ENCODE data around the gene MMD2. TPM values are rescaled to one million over a fixed set of nuclear protein-coding genes. Genes with fewer than 3 reads are reported as not detected.

Gene MMD2
- polyA plus RNA-seq, 3 donors: not detected

DNA sequence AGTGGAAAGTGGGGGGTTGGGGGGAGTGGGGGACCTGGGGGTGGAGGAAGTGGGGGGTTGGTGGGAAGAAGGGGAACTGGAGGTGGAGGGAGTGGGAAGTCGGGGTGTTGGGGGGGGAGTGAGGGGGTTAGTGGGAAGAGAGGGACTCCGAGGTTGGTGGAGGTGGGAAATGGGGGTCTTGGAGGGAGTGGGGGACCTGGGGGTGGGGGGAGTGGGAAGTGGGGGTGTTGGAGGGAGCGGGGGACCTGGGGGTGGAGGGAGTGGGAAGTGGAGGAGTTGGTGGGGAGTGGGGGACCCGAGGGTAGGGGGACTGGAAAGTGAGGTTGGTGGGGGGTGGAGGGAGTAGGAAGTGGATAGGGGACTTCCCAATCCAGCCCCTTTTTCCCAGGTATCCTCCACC lies 906 bp upstream of the MMD2 start:
- DNase-seq (ENCODE audit: low read depth in 3 of 3, low spot score in 2 of 3): no peak

DNA sequence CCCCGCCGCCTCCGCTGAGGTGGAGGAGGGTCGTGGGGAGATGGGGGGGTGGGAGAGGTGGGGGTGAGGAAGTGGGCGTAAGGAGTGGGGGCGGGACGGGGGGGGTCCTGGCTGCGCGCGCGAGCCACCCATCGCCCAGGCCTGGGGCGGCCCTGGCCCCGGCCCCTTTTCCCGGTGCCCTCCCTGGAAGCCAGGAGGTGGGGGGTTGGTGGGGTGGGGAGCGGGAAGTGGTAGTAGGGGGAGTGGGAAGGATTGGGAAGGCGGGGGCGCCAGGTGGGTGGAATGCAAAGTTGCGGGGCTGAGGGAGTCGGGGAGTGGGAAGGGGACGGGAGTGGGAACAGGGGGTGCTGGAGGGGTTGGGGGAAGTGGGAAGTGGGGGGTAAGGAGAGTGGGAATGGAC lies 319 bp upstream of the MMD2 start:
- DNase-seq (ENCODE audit: low read depth in 3 of 3, low spot score in 2 of 3): no peak

DNA sequence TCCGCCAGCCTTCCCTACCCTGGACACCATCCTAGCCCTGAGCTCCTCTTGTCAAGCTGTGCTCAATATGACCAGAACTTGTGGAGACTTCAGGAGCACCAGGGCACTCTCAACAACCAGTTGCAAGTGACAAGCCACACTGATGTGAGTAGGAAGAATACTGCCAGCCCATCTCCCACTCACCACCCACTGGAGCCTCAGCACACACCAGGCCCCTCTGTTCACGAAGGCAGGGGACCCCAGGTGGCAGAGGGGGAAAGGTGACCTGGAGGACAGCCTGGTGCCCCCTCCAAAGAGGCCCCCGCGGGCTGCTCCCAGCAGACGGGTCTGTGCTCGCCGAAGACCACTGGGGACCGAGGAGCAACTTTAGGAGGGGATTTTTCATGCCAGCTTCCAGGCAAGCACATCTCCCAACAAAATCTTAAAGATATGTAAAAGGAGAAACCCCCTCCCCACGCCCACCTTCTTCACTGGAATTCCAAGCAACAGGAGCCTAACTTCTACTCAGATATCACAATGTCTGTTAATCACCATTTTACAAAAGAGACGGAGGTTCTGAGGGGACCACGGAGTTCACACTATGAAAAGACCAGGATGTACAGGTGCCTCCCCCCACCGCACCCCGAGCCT lies 1.0 kb downstream of the MMD2 start:
- no peak for DNase-seq (ENCODE audit: low read depth in 3 of 3, low spot score in 2 of 3)

DNA sequence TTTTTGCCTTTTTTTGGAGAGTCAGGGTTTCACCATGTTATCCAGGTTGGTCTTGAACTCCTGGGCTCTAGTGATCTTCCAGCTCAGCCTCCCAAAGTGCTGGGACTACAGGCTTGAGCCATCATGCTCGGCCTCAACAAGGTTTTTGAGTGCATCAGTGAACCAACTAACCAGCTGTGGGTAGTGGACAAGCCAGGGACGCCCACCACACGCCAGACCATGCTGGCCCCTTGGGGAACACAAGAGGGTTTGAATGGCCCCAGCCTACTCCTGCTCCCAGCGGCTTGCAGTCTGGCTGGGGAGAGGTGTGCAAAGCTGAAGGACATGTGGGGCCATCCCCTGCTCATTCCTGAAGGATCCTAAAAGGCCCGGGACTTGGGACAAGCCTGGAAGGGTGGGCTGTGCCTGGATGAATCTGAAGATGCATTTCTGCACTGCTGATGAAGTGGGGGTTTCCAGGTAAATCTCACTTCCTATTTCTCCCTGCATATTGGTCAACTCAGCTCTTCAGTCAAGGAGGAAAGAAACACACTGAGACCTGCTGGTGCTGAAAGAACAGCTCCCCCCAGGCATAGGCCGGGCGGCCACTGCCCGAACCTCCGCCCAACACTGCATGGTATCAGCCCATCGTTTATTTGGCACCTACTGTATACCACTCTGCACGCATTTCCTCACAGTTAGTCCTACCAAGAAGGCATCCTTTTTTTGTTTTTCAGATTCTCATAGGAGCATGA lies 6.9 kb downstream of the MMD2 start:
- no peak for DNase-seq (ENCODE audit: low read depth in 3 of 3, low spot score in 2 of 3)

- no peak for DNase-seq (ENCODE audit: low read depth in 3 of 3, low spot score in 2 of 3)
These were observed 7.7 kb downstream of the MMD2 start for GRCh38 chr7:4951304-4951703.

DNA sequence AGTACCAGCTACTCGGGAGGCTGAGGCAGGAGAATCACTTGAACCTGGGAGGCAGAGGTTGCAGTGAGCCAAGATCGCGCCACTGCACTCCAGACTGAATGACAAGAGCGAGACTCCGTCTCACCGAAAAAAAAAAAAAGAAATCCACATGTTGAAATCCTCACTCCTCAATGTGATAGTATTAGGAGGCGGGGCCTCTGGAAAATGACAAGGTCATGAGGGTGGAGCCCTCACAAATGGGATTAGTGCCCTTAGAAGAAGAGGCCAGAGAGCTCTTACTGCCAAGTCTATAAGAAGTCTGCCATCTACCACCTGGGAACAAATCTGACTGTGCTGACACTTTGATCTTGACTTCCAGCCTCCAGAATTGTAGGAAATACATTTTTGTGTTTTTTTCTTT lies 10.6 kb downstream of the MMD2 start:
- no peak for DNase-seq (ENCODE audit: low read depth in 3 of 3, low spot score in 2 of 3)

- DNase-seq (ENCODE audit: low read depth in 3 of 3, low spot score in 2 of 3): no peak
These were observed 13.0 kb downstream of the MMD2 start for GRCh38 chr7:4945949-4946348.

DNA sequence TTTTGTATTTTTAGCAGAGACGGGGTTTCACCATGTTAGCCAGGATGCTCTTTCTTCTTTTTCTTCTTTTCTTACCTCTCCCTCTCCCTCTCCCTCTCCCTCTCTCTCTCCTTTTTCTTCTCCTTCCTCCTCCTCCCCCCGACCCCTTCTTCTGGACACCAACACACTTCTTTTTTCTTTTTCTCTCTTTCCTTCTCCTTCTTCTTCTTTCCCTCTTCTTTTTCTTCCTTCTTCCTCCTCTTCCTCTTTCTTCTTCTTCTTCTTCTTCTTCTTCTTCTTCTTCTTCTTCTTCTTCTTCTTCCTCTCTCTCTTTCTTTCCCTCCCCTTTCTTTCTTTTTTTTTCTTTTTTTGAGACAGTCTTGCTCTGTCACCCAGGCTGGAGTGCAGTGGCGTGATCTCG lies 14.0 kb downstream of the MMD2 start:
- DNase-seq (ENCODE audit: low read depth in 3 of 3, low spot score in 2 of 3): no peak

GRCh38 chr7:4943297-4943696 lies 15.7 kb downstream of the MMD2 start:
- no peak for DNase-seq (ENCODE audit: low read depth in 3 of 3, low spot score in 2 of 3)

DNA sequence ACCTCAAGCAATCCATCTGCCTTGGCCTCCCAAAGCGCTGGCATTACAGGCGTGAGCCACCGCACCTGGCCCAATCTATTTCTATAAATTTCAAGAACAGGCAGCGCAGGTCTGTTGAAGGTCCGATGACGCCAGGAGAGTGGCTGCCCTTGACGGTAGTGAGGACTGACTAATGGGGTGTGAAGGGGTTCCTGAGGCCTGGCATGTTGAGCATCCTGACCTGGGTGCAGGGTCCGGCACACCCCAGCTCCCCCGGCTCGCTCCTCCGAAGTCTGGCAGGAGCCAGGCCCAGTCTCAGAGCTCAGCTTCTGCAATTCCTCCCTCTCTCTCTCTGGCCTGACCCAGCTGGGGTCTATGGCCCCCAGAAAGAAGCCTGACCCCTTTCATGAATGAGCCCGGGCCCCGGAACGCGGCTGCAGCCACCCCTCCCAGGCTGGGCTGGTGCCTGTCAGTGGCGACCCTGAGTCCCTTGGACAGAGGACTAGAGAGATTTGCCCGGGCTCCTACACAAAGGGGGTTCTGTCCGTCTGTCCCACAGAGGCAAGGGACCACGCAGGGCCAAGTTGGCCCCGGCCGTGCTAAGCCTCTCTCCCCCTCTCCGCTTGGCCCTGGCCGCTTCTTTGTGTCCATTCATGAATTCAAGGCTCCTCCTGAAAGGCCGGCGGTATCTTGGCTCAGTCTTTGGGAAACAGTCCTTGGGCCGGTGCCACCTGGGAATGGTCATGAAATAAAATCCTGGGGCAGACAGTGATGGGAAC lies 18.8 kb downstream of the MMD2 start:
- DNase-seq (ENCODE audit: low read depth in 3 of 3, low spot score in 2 of 3): no peak

GRCh38 chr7:4937411-4937810 lies 21.6 kb downstream of the MMD2 start:
- no peak for DNase-seq (ENCODE audit: low read depth in 3 of 3, low spot score in 2 of 3)

GRCh38 chr7:4934419-4935025 lies 24.5 kb downstream of the MMD2 start:
- no peak for DNase-seq (ENCODE audit: low read depth in 3 of 3, low spot score in 2 of 3)

- DNase-seq (ENCODE audit: low read depth in 3 of 3, low spot score in 2 of 3): peak in 1 of 3 donors; percentile 2
These were observed 27.0 kb downstream of the MMD2 start for GRCh38 chr7:4931943-4932342.

DNA sequence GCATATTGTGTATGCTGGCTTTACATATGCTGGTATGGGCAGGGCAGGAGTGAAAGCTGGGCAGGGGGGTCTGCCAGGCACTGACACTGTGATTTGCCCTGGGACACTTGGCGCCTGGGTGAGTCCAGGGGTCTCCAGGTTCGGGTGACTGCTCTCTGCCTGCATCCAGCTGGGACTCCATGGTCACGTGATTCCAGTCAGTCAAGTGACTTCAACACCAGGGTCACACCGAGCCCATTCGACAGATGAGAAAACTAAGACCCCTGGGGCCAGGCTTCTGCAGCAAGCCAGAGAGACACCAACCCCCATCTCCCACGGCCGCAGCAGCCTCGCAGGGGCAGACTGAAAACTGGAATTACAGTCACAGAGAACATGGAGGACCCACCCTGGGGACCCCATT lies 30.0 kb downstream of the MMD2 start:
- no peak for DNase-seq (ENCODE audit: low read depth in 3 of 3, low spot score in 2 of 3)

GRCh38 chr7:4928445-4928844 lies 30.5 kb downstream of the MMD2 start:
- DNase-seq (ENCODE audit: low read depth in 3 of 3, low spot score in 2 of 3): no peak

DNA sequence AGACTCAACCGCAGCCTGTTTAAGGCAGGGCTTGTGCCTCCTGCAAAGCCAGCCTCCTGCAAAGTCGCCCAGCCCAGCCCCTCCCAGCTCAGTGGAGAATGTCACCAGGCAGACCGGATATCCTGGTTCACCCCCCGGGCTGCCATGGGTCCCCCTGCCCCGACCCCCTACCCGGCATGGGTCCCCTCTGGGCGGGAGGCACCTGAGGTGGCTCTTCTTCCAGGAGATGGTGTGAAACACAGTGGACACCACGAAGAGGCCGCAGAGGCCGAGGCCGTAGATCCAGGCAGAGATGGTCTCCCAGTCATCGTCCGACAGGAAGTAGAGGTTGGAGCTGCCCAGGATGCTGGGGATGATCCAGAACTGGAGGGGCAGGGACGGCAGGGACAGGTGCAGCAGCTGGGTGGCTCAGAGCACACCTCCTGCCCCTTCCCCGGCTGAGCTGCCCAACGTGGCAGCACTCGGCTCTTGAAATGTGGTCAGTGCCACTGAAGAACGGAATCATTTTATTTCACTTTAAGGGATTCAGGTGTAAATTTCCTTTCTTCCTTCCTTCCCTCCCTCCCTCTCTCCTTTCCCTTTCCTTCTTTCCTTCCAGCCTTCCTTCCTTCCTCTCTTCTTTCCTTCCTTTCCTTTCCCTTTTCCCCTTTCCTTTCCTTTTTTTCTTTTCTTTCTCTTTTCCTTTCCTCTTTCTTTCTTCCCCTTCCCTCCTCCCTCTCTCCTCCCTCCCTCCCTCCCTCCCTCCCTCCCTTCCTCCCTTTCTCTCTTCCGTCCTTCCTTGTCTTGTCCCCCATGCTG lies 38.8 kb downstream of the MMD2 start:
- DNase-seq (ENCODE audit: low read depth in 3 of 3, low spot score in 2 of 3): no peak

- DNase-seq (ENCODE audit: low read depth in 3 of 3, low spot score in 2 of 3): no peak
These were observed 42.9 kb downstream of the MMD2 start for GRCh38 chr7:4916113-4916512.

DNA sequence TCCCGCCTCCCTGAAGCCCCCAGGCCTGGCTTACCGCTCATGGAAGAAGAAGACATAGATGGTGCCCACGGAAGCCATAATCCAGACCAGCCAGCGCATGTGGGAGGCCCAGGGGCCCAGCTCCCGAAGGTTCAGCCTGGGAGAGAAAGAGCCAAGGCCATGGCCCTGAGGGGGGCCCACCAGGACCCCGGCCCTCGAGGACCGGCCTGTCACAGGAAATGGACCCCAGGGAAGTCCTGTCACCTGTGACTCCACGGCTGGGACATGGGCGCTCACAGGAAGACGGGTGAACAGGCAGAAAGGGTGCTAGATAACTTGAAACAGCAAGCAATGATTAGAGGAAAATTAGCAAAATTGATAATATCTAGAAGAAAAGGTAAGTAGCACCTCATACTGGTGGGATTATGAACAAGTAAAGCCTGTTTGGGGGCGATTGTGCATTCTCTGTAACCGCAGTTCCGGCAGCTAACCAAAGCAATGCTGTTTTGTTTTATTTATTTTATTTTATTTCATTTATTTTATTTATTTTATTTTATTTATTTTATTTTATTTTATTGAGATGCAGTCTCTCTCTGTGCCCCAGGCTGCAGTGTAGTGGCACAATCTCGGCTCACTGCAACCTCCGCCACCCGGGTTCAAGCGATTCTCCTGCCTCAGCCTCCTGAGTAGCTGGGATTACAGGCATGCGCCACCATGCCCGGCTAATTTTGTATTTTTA lies 47.7 kb downstream of the MMD2 start:
- DNase-seq (ENCODE audit: low read depth in 3 of 3, low spot score in 2 of 3): no peak

- no peak for DNase-seq (ENCODE audit: low read depth in 3 of 3, low spot score in 2 of 3)
These were observed 52.3 kb downstream of the MMD2 start for GRCh38 chr7:4906682-4907081.

DNA sequence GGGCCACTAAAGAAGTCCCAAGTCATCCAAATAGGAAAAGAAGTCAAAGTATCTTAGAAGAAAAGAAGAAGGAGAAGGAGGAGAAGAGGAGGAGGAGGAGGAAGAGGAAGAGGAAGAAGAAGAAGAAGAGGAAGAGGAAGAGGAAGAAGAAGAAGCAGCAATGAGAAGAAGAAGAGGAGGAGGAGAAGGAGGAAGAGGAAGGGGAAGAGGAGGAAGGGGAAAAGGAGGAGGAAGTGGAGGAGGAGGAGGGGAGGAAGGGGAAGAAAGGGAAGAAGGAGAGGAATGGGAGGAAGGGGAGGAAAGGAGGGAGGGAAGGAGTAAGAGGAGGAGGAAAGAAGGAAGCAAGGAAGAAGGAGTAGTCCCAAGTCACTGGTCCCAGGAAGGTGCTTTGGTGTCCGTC lies 53.8 kb downstream of the MMD2 start:
- DNase-seq (ENCODE audit: low read depth in 3 of 3, low spot score in 2 of 3): no peak
